Measurements from ENCODE around the gene TMEM45B.
"Not testable (repeated sequence)": the region's sequence is repeated elsewhere in the genome, so short reads cannot be mapped to it uniquely, and the experiment has no call there.

GRCh38 chr11:129800162-129800561 is 15.5 kb upstream of the TMEM45B start:
- TF ChIP-seq POLR2A, CTCF, POLR2AphosphoS5 (IDR thresholded peaks at IDR 0.05): not testable (repeated sequence)
